NCI-H146 treated with DMSO at 0.1 percent for 48 hours (cell line): Measurements from ENCODE around the gene HERPUD1.
A peak's percentile ranks its signal among the peaks of the same experiment; 100 is the strongest.
"Not testable (repeated sequence)": the region's sequence is repeated elsewhere in the genome, so short reads cannot be mapped to it uniquely, and the experiment has no call there.

ENCODE experiments used
- DNase-seq: peaks from one replicate; lab custom pipeline; 2025; ENCODE audit not compliant: unreplicated experiment; lab: John Stamatoyannopoulos, UW

HERPUD1 gene

DNA sequence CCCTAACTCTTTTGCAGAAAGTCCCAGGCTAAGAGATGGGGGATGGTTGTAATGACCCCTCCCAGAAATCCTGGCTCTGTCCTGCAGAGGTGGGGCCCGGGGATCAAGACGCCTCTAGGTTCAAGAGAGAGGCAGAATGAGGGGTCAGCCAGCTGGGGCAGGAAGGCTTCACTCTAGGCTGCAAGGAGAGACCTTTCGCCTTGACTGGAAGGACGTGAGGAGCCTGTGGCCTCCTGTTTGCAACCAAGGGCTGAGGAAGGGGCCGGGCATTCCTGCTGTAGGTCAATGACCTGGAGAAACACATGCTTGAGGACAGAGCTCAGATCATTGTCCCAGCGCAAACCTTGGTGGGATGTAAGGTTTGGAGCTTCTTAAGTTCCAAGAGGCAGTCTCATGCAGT, 21.1 kb downstream of the HERPUD1 start:
- DNase-seq = no peak

DNA sequence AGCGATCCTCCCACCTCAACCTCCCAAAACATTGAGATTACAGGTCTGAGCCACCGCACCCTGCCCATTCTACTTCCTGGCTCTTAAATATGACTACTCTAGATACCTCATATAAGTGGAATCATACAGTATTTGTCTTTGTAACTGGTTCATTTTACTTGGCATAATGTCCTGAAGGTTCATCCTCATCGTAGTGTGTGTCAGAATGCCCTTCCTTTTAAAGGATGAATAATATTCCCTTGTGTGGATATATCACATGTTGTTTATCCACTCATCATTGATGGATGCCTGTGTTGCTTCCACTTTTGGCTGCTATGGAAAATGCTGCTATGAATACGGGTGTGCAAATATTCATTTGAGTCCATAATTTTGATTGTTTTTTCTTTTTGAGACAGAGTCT, 24.1 kb downstream of the HERPUD1 start:
- no peak for DNase-seq

DNA sequence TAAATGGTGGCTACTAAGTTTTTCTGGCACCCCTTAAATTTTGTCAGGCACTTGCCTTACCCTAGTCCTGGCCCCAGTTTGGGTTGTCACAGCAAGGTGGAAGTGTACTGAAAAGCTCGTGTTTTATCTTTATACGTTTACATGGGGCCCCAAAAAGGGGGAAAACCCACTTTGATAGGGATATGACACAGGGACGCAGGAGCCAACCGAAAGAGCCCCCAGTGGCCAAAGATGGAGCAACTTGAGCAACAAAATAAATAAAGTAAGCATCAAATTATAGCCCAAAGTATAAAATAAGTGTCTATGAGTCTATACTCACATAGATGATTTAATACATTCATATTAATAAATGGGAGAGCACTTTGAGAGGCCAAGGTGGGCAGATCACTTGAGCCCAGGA, 24.8 kb downstream of the HERPUD1 start:
- no peak for DNase-seq

DNA sequence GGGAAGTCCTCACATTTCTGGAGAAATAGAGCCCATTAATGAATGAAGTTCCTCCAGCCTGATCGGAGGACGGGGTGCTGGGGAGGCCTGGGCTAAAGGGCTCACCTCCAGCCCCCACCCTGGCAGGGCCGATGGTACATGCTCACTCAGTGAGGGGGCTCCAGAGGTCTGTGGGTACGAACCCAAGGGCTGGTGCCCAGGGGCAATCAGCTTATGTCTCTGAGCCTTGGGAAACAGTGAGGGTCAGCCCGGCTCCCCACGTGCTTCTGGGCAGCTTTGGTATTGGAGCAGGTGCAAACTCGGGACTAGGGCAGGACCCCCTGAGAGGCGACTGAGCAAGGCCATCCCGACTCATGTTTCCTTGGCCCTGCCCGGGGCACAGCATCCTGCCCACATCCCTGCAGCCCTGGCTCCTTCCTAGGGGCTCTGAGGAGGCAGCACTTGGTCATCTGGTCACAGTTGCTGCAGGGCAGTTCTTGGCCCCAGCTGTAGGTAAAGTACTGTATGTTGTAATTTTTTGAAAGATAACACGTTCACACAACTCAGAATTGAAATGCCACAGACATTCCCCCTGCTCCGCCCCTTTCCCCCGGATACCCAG, 28.8 kb downstream of the HERPUD1 start:
- no peak for DNase-seq

DNA sequence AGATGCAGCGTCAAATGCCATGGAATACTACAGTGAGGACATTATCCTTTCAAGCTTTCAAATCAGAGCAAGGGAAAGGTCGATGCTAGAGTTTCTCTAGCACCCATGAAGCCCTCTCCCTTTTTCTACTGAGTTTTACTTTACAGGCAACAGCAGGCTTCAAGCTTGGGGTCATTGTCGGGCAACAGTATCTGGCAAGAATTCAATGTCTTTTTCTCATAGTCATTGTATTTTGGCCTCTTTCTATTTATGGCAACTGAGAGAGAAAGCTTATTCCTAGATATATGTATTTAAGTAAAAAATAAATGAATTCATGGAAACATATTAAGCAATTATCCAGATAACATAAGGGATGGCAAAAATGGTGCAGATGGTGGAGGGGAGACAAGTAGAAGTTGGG, 29.4 kb downstream of the HERPUD1 start:
- DNase-seq = no peak

DNA sequence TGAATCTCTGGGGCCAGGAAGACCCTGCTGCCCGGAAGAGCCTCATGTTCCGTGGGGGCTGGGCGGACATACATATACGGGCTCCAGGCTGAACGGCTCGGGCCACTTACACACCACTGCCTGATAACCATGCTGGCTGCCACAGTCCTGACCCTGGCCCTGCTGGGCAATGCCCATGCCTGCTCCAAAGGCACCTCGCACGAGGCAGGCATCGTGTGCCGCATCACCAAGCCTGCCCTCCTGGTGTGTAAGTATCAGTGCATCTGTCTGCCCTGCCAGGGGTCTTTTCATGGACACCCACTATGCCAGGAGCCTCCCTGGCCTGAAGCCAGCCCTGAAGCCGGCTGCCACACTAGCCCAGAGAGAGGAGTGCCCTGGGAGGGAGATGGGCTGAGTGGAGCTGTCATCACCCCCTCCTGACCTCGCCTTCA, 29.9 kb downstream of the HERPUD1 start, which contains the start of gene CETP:
Gene CETP (plus strand): TSS at position 100 of the 431 bp plus-strand sequence. CDS start 30 bp downstream, at position 130.
- no peak for DNase-seq

DNA sequence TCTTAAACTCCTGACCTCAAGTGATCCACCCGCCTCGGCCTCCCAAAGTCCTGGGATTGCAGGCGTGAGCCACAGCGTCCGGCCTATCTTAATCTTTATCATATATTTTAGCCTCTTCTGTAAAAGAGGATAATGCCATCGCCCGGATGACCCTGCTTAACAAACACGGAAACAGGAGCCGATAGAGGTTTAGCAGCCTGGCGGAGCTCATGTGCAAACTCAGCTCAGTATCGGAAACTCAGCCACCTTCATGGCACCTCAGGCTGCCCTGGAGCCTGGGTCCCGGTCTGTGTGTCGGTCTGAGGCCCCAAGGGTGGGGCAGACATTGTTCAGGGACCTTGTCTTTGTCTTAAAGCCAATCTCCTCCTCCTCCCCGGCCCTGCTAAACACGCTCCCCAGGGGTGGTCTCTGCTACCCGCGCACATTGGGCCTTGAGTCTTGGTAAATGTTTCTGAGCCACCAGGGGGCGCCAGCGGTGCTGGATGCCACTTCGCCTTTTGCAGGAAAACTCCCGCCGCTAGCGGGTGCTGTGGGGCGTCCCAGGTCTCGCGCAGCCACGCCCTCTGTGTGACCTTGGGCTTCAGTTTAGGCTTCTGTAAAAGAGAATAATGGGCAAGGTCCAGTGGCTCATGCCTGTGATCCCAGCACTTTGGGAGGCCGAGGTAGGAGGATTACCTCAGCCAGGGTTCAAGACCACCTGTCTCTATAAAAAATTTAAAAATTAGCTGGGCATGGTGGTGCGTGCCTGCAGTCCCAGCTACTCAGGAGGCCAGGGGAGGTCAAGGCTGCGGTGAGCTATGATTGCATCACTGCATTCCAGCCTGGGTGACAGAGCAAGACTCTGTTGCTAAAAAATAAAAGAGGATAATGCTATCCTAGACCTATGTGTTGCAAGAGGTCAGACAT, 32.6 kb downstream of the HERPUD1 start:
- DNase-seq = peak; percentile 42

DNA sequence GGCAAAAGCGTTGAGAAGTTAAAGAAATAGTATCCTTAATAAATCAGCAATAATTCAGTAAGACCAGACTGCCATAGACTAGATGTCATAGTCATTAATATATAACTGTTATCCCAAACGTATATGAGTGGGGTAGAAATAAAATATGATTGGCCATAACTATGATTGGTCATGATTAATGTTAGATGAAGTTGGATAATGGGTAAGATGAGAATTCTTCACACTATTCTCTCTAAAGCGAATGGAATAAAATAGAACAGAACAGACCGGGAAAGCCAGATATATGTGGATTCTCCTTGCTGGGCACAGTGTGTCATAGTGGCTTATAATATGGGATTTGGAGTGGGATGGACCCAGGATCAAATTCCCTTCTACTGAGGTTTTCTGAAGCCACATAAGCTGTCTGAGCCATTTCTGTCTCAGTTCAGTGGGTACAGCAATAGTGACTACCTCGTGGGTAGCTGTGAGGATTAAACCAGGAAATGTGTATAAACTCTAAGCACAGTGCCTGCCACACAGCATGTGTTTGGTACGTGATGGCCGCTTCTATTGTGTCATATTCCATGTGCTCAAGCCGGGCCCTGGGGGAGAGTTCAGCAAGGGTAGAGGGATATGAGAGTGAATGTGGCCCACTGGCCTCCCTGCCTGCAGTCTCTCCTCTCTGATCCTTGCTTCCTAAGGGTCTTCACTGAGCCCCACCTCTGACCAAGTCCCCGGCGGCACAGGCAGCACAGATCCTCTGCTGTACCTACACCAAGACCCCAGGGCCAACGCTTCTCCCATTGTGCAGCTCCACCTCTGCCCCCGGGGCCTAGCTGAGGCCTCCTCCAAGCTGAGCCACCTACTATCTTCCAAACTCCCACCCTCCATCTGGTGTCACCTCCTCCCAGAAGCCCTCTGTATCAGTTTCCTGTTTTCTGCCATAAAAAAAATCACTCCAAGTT, 33.5 kb downstream of the HERPUD1 start:
- no peak for DNase-seq

DNA sequence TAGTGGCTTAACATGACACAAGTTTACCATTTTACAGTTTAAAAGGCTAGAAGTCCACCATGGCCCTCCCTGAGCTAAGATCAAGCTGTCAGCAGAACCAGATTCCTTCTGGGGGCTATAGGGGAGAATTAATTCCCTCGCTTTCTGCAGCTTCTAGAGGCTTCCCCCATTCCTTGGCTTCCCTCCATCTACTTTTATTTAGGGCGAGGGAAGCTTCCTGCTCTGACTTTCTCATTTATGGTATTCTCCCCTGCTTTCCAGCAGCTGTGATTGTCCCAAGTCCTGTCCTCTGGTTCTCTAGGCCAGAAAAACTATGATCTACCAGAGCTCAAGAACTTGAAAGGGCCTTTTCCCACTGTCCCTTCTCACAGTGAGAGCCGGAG, 34.1 kb downstream of the HERPUD1 start:
- no peak for DNase-seq

DNA sequence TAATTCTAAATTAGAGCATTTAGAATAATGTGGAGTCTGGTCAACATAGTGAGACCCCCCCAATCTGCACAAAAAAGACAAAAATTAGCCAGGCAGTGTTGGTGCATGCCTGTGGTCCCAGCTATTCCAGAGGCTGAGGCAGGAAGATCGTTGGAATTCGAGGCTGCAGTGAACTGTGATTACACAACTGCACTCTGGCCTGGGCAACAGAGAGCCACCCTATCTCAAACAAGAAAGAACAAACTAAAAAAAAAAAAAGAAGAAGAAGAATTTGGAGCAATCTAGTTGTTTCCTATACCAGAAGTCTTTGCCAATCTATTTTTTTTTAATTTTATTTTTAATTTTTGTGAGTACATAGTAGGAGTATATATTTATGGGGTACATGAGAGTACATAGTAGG, 35.8 kb downstream of the HERPUD1 start:
- DNase-seq = no peak

DNA sequence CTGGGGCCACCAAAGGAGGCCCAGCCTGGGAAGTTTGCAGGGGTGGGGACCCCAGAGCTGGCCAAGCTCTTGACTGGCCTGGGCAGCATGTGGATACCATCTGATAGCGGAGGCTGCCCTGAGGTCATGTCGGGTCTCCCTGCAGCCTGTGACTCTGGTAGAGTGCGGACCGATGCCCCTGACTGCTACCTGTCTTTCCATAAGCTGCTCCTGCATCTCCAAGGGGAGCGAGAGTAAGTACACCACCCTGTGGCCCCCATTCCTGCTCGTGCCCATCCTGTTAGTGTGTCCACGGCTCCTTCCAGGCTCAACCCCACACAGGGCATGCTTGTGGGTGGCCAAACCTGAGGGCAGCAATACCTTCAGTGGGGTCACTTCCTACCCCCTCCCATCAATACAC, 37.8 kb downstream of the HERPUD1 start:
- no peak for DNase-seq

DNA sequence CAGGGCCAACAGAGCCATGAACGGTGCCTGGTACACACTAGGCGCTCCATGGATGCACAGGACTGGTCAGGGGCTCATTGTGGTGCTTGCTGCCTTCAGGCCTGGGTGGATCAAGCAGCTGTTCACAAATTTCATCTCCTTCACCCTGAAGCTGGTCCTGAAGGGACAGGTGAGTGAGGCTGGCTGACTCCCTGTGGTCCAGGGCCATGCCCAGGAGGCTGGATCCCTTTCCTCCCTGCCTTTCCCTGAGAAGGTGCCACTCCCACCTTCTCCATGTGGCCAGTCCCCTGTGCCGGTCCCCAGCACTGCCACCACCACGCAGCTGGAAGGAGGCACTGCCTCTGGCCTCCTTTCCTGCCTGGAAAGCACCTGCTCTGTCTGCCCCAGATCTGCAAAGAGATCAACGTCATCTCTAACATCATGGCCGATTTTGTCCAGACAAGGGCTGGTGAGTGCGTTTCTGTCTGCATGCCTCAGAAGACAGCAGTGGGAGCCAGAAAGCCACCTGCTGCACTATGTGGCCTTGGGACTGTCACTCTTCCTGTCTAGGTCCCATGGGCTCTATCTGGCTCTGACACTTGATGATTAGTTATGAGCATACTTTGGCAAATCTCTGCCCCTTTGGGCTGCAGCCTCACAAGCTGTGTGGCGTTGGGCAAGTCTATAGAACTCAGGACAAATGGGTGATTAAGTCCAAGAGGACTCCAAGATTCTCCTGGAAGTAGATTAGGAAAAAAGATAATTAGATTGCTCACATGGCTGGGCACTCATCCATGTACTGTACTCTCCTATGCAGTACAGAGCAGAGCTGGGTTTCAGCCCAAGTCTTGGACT, 39.2 kb downstream of the HERPUD1 start:
- DNase-seq = no peak

DNA sequence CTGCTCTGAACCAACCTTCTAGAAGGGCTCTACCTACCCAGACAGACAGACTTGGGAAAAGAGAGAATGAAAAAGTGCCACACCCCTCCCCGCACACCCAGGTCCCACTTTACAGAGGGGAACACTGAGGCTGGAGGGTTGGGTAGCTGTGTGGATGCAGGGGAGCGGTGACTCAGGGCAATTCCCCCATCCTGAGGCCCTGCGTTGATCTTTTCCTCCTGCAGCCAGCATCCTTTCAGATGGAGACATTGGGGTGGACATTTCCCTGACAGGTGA, 39.8 kb downstream of the HERPUD1 start:
- no peak for DNase-seq

DNA sequence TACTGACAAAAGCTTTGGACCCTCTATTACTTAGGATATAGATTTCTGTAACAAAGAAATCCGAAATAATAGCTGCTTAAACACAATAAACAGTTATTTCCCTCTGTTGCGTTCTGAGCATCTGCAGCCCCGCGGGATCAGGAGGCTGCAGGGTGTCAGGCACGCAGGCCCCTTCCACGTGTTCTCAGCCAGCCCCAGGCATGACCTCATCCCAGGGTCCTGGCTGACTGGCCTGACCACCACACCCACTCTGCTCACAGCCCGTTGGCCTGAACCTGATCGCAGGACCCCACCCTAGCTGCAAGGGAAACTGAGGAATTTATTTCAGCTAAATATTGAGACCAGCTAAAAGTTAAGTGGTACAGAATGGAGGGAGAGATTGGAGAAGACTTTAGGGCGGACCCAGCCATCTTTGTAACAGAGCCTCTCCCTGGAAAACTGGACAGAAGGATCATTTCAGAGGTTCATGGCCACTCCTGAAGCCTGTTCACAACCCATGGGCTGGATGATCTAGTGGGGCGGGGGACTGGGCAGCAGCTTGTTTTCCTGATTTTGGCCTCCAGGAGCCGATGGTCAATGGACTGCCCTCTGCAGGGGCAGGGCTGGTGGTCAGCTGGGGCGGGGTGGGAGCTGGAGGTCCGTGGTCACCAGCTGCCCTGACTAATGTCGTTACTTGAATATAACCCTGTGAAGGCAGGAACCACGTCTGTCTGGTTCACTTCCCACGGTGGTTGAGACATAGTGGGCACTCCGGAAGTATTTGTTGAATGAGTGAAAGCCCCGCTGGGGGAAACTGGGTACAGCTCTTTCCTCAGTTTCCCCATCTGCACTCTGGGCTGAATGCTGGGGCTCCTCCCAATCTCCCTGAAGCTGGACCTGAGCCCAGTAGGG, 40.7 kb downstream of the HERPUD1 start:
- no peak for DNase-seq

DNA sequence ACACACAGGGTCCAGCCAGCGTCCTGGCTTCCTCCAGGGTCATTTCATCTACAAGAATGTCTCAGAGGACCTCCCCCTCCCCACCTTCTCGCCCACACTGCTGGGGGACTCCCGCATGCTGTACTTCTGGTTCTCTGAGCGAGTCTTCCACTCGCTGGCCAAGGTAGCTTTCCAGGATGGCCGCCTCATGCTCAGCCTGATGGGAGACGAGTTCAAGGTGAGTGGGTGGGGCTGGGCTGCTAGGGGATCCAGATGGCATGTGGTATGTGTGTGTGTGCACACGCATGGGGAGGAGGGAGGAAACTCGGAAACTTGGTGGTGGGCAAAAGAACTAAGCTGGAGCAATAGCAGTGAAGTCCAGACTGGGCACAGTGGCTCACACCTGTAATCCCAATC, 41.4 kb downstream of the HERPUD1 start:
- DNase-seq = no peak

DNA sequence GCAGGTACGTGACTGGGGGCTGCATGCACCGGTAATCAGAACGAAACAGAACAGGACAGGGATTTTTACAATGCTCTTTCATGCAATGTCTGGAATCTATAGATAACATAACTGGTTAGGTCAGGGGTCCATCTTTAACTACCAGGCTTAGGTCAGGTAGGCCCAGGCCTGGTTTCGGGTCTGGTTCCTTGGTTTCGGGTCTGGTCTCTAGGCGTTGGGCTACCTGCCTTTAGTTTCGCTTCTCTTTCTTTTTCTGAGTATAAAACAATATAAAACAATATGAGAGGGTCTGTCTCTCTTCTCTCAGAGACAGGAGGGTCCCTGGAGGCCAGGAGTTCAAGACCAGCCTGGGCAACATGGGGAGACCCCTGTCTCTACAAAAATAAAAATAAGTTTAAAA, 42.0 kb downstream of the HERPUD1 start:
- DNase-seq = not testable (repeated sequence)

DNA sequence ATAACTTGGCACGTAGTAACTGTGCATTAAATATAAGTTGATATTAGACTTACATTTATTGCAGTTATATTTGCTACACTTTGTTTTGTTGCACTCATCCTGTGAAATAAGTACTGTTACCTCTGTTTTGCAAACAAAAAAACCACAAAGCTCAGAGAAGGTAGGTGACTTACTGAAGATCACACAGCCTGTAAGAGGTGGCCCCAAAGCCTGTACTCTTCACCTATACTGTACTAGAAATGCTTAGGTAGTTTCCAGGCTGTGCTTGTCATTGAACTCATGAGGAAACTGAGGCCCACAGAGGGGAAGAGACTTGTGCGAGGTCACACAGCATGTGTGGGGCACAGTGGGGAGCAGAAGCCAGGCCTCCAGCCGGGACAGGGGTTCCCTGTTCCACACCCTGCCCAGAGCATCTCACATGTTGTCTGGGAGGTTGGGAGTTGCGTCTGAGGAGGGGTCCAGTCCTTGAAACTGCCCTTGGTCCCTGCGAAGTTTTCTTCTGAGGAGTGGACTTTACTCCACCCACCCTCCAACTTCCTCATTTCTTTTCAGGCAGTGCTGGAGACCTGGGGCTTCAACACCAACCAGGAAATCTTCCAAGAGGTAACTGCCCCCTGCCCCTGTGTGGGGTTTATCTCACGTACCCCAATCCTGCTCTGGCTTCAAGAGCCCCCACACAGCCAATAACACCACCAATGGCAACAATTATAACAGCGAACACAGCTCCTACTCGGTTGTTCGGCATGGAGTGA, 42.8 kb downstream of the HERPUD1 start:
- DNase-seq = no peak

DNA sequence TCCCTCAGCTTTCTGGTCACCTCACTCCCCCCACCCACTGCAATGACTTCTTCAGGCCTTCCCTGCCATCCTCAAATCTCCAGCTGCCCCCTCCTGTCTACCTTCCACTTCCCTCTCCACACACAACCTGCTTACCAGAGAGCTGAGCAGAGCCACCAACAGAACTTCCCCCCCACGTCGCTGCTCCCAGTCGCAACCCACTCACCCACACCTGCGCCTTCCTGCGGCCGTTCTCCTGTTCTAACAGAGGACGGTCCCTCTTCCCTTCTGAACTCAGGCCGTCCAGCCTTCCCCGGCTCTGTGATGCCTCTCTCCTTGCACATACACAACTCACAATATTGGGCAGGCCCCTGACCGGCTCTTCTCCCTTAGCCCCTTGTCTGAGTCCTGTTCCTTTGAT, 43.8 kb downstream of the HERPUD1 start:
- DNase-seq = no peak

DNA sequence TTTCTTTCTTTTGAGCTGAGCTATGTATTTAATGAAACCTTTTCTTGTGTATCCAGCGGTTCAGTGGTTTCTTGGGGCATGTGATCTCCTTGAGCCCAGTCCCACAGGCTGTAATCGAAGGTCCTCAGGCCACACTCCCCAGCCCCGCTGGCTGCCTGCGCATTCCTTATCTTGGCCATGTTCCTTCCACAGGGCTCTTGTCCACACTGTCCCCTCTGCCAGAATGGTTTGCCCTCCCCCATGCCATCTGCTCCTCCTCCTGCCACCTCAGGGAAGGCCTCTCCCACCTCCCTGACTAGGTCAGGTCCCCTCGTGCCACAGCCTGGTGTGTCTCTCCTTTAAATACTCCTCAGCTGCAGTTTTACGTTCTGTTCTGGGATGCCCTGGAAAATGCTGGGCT, 45.3 kb downstream of the HERPUD1 start:
- DNase-seq = no peak
